Measurements from ENCODE around the gene ARHGEF38. TPM values are rescaled to one million over a fixed set of nuclear protein-coding genes. Genes with fewer than 3 reads are reported as not detected.

The ARHGEF38 gene
- total RNA-seq, 4 donors from 2014 or later: 0.13 to 0.29 TPM; not detected in 2

Small RNA genes within 50 kb of the gene (small RNA-seq; reads per million reads assigned to genes)
- gene ATP5F1EP1: 0 reads per million in 4 donors

Other genes with a start within 250 kb of the ARHGEF38 start
- 100 to 1,000 TPM in 1 of 4 donors, 10 to 100 TPM in 3; 87.3 to 121 (median 87.9) TPM for gene PPA2, start 78.6 kb upstream of the ARHGEF38 start, total RNA-seq
- 10 to 100 TPM; 11.6 to 24.0 (median 15.9) TPM for gene INTS12, start 156.1 kb downstream of the ARHGEF38 start, total RNA-seq
- gene GSTCD, start 156.2 kb downstream of the ARHGEF38 start, total RNA-seq: 10 to 100 TPM in 2 of 4 donors, 1 to 10 TPM in 2; 9.6 to 19.5 (median 10.6) TPM